GM21423 (cell line): ENCODE data around the gene DNAH10.
"Not testable (repeated sequence)": the region's sequence is repeated elsewhere in the genome, so short reads cannot be mapped to it uniquely, and the experiment has no call there.

Source experiments
- ATAC-seq: cut with Tn5 transposase; IDR thresholded peaks from one replicate; pipeline ENCODE4 v1.9.1; 2021; ENCODE audit warnings: mild to moderate bottlenecking, moderate library complexity; ENCODE audit not compliant: unreplicated experiment

Gene DNAH10

DNA sequence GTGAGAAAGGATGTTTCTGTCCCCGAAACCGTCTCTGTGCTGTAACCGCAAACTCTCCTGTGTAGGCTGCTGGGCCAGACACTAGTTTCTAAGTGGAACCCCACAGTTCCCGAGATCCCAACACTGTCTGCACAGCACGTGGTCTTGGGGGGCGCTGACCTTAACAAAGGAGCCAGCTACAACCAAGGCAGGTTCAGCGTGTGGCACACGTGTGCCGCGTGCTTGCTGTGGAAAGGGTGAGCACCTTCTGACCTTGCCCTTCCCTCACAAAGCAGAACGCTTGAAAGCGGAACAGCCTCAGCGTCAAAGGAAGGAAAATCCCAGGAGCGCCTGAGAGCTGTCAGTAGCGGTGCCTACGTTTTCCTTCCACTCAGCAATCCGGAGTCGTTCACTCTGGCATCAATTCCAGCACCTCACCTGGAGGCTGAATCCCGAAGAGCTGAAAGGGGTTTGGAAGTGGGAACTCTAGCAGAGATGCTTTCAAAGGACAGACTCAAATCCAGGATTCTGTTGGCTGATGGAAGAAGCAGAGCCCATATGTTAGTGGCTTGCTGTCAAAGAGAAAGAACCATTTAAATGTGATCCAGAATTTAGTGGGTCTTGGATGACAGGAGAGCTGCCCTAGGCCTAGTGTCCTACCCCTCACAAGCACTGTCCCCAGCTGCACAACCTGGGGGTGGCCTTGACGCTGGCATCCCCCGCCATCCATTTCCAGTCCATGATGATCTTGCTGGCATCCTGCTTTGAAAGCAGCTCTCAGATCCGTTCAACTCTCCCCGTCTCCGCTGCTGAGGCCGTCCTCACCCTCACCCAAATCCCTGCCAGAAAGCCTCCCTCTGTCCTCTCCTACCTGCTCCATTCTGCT lies 183.4 kb downstream of the DNAH10 start:
- ATAC-seq = no peak

DNA sequence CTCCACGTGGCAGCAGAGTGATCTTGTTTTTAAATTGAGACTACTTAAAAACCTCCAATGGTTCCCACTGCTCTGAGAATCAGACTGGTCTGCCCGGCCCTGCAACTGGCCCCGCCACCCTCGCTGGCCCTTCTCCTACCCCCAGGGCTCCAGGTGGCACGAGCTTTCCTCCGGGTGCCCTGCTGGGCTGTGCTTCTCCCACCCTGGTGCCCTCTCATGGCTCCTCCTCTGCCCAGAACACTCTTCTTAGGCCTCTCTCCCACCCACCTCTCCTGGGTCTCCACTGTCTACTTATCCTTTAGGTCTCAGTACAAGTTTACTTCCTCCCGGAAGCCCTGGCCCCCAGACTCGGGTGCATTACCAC lies 184.0 kb downstream of the DNAH10 start:
- ATAC-seq = no peak

DNA sequence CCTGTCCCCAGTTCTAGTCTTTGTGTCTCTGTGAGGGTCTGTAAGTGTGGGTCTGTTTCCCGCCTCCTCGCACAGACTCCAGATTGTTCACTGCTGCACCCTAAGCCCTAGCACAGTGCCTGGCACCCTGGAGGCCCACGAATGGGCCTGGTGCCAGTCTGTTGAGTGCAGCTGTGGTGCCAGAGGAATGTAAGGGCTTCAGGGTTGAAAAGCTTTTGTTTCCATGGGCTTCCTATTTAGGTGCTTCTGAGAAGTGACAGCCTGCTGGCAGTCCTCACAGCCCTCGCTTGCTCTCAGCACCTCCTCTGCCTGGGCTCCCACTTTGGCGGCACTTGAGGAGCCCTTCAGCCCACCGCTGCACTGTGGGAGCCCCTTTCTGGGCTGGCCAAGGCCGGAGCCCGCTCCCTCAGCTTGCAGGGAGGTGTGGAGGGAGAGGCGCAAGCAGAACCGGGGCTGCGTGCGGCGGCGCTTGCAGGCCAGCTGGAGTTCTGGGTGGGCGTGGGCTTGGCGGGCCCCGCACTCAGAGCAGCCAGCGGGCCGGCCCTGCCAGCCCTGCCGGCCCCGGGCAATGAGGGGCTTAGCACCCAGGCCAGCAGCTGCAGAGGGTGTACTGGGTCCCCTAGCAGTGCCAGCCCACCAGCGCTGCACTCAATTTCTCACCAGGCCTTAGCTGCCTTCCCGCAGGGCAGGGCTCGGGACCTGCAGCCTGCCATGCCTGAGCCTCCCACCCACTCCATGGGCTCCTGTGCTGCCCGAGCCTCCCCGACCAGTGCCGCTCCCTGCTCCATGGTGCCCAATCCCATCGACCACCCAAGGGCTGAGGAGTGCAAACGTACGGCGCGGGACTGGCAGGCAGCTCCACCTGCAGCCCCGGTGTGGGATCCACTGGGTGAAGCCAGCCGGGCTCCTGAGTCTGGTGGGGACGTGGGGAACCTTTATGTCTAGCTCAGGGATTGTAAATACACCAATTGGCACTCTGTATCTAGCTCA lies 184.7 kb downstream of the DNAH10 start:
- not testable (repeated sequence) for ATAC-seq

DNA sequence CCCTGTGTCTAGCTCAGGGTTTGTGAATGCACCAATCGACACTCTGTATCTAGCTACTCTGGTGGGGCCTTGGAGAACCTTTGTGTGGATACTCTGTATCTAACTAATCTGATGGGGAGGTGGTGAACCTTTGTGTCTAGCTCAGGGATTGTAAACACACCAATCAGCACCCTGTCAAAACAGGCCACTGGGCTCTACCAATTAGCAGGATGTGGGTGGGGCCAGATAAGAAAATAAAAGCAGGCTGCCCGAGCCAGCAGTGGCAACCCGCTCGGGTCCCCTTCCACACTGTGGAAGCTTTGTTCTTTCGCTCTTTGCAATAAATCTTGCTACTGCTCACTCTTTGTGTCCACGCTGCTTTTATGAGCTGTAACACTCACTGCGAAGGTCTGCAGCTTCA lies 185.4 kb downstream of the DNAH10 start:
- not testable (repeated sequence) for ATAC-seq

DNA sequence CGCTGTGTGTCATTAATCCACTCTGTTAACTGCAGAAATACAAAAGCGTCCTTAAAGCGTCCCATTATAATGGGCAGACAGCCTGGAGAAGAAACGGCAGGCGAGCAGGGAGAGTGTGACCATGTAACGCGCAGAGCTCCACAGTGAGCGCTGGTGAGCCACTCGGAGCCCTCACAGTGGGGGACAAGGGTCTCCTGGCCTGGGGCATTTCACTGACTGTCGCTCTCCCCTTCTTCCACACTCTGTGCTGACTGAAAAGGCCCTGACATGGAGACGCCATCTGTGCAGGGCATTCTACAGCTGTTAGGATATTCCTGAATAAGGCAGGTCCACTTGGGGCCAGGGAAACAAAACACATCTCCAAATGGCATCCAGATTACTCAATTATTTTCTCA lies 186.3 kb downstream of the DNAH10 start:
- ATAC-seq = no peak

DNA sequence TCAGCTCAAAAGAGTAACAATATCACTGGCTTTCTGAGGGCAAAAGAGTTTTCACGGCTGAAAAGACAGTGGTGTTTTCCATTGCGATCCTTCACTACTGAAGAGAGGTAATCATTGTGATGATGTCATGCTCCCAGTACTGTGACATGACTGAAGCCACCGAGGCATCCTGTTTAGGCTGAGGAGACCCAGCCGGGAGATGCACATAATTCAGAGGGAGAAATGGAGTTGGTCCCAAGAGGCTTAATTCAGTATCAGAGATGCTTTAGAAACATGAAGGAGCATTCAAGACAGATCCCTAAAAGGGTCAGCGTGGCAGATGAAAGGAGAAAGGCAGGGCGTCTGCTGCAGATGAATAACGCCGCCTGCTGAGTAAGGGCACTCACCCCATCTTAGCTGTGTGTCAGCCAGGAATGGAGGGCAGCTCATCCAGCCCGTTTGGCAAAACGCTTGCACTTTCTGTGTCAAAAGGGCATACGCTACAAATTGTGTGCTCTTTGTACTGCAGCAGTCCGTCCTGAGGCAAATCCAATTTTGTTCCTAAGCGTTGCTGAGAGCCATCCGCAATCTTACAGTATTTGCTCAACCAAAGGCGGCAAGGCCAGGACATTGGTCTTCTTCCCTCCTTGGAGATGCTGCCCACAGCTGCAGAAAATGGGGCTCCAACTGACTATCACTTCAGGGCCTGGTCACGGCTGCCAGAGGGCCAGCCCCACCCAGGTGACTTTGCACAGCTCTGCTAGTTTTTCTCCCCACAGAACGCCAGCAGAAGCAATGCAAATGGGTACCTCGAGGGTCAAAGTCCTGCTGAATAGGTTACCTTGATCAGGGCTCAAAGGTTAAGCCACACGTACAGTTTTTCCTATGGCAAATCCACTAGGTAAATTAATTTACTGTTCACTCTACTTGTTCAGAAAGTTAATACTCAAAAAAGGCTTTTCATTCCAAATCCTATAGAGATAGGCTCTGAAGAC lies 187.0 kb downstream of the DNAH10 start:
- no peak for ATAC-seq

DNA sequence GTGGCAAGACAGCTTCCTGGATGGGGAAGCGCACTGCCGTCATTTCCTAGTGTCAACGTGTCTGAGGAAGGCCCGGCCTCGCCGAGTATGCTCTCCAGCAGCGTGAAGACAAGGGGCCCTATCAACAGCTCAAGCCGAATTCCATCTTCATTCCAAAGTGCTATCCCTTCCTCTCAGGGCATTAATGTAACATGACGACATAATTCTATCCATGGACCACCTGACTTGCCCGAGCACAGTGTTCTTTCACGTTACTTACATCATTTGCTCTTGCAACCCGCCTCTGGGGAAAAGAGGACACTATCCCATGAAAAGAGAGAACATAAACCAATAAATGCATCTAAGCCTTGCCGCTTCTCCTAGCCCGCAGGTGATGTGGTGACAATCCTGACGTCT lies 187.7 kb downstream of the DNAH10 start:
- ATAC-seq = no peak

DNA sequence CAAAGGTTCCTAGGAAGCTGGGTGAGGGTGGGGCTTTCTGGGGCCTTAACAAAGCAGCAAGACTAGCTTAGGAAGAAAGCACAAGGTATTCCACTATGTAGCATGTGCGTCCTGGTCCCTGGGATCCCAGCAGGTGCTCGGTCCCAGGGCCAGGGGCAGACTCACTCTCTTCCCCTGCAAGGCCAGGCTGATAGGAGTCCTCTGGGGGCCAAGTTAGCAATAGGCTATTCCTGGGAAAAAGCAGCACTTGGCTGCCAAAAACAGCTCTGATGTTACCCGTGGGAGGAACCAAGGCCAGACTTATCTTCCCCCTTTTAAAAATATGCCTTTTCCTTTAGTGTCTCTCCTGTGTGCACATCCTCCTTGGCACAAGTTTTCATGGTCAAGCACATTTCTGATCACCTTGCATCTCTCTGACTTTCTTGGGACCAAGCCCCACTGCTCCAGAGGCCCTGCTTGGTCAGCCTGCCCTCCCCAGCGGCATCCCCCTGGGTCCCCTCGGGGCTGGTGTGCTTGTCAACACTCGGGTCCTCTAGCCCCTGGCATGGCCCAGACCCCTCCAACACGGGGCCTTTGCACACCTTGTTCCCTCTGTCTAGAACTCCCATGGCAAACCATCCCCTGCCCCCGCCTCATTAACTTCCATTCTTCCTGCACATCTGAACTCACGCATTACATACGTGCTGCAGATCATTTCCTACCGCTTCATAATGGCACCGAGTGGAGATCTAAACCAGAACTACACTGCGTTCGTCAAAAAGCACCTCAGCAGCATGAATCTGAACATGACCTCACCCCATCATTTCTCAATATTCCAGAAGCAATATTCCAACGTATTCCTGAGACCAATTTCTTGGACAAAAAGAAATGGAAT lies 188.6 kb downstream of the DNAH10 start:
- no peak for ATAC-seq

DNA sequence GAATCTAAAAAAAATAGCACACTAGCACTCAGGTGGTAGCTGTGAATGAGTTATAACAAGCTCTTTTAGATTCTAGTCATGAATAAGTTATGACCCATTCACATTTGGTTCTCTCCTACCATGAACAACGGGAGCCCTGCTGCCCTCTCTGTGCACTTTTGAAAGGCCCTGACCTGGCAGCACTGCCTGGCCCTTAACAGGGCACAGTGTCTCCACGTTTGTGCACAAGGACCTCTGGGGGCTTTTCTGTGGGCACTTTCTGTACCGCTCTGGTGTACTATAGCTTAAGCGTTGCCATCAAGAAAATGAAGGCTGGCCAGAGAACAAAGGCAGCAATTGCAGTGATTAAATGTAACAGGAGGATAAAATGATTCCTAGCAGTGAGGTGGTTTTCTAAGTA lies 189.4 kb downstream of the DNAH10 start:
- ATAC-seq = no peak

DNA sequence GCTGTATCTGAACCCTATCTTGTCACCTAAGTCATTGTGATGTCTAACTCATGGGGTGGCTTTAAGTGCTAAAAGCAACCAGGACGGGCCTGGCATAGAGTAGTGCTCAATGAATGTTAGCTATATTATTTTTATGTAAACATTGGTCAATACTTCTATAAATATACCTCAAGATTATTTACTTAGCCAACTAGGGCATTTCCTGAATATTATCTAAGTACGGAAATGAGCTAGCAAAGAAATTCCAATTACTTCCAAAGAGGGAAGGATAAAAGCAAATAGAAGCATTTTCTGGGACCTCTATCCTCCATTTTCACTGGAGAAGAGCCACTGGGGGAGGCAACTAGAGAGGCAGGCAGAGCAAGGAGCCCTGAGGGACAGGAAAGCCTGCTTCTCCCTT lies 189.9 kb downstream of the DNAH10 start:
- ATAC-seq = no peak

DNA sequence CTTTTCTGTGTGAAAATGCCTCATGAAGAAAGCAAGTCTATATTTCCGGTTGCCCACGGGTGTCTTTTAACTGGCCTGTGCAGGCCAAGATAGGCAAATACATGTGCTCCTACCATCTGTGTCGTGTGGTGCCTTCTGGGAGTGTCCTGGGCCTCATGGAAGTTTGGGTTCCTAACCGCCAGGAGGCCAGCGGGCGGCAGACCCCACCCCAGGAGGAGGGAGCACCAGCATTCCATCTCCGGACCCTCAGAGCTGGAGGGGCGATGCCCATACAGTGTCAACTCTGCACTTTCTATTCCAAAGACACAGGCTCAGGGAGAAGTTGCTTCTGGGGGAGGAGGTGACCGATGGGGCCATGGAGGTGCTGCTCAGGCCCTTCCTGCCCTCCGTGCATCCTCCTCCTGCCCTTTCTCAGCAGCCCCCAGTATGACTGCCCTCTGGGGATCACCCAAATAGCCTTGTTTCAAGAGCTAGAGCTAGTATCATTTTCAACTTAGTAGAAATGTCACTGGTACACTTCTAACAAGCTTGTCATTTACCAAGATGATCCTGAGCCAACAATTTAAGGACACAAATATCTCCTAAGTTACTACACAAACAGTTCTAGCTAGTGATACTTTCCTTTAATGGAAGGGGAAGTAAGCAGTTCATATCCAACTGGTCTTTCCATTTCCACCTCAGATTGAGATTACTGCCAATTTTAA lies 192.7 kb downstream of the DNAH10 start:
- no peak for ATAC-seq

DNA sequence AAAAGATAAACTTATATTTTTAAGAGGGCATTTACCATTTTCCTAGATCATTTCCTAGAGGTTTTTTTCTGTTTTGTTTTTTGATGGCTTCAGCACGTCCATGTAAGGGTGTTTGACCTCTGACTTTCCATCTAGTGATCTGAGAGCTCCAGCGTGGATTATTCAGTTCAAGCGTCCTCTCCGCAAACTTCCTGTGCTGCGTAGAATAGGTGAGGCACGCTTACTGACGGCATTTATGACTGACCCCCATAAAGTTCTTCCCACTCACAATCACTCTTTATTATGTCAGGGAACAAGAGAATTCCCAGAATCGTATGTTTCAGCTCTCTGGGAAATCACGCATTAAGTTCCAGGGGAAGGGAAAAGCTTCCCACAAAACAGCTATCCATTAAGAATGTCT lies 194.1 kb downstream of the DNAH10 start:
- no peak for ATAC-seq

DNA sequence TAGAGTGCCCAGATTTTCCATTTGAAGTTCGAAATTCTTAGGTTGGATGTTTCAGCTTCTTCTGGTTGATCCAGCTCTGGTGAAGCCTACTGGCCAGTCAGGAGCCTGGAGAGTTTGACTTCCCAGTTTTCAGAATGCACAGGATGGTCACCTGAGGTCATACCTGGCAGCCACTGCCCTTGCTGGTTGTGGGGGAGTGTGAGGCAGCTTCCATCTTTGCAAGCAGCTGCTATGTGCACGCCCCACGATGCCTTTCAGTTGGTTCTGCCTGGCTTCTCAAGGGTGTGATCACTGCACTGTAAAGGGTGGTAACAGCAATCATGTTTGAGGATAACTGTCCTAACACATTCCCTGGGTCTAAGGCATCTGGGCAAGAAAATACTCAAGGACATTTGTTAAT lies 195.1 kb downstream of the DNAH10 start:
- no peak for ATAC-seq

DNA sequence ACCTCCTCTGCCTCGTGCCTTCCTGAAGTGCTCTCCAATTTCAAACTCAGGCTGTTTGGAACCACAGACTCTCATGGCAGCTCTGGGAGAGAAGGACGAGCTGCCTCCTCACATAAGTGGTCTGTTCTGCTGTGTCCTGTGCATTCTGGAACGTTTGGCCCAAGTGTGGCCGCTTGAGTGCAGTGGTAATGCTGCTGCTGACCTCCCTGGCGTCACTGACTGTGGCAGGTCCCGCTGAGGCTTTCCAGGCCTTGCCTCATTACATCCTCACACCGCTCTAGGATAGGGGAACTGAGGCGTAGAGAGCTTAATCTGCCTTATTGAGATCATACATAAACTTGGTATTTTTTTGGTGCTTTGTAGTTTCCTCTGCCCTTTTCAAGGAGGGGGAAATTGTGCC lies 196.4 kb downstream of the DNAH10 start:
- no peak for ATAC-seq

DNA sequence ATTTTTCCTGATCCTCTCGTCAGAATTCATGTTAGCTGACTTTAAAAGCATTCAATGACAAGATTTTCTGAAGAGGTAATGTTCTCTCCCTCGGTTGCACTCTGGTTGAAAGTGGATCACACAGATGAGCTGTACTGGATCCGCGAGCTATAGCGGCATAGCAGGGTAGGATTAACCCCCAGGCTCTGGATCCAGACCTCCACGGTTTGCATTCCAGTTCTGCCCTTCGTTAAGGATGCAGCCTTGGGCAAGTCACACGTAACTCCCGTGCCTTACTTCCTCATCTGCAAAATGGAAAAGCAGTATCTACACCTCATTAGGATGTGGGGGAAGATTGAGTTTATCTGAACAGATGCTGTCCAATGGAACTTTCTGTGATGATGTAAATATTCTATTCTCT lies 196.8 kb downstream of the DNAH10 start:
- no peak for ATAC-seq

DNA sequence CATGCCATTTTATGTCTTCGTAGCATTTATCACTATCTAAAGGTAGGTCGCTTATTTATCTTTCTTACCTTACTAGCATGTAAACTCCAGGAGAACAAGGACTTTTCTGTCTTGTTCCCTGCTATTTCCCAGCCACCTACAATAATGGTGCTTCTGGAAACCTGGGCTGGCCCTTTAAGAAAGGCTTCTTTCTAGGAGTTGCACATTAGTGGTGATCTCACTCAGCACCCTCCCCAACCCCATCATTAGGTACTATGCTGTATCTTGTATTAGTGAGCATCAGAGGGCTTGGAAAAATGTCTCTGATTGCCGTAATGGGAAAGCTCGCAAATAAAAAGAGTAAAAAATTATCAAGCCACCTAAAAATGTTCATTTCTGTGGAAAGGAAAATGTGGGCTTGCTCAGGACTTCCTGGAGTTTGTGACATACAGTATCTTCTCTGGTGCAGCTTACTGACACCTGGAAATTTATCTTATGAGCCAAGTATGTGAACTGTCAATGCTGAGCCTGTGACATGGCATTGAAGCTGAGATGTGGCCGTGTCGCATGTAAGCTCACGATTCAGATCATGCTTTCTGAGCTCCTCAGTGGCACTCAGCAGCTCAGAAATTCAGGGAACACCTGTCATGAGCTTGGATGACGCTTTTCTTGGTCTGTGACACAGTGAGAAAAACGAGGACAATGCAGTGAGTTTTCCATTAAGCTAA lies 198.1 kb downstream of the DNAH10 start:
- no peak for ATAC-seq

DNA sequence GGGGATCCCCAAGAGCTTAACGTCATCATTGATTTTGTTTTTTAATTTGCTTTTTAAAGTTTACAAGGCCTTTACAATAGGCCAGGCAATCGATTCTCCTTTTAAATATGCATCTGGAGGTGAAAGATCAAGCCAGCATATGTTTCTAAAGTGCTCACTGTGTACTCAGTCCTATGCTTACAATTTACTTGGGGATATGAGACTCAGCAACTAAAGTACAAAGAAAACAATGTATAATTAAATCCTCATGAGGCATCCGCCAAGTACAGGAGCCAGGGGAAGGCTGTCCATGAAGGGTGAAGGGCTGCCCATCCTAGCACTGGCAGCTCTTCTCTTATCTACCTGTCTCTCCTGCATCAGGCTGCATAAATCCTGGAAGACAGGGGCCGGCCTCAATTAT lies 198.8 kb downstream of the DNAH10 start:
- ATAC-seq = no peak

DNA sequence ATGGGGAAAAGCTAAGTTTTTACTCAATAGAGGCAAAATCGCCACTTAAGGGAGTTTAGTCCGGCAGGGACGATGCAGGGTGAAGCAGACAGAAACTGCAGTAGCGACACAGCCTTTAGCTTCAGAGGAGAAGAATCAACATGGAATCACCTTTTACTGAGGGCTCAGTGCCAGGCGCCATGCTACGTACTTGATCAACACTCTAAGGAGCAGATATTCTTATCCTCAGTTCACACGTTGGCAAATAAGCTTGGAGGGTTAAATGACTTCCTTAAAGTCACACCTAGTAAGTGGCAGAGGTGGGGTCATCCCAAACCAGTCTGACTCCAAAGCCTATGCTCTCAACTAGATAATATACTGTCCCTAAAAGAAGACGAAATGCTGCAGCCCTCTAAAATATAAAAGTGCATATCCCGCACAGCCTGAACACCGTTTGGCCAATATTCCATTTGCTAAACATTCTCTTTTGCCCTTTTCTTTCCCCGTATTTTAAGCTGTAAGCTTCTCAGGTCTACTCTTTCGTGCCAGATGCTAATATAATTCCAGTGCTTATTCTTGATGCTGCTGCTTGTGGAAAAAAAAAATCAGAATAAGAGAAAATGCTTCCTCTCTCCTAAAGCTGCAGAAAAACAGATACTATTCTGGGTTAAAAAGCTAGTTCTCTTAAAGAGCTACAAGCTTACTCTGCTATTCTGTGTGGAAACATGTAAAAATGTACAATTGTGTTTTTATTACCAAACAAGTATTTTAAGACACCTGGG lies 199.7 kb downstream of the DNAH10 start:
- no peak for ATAC-seq
